HG03159 (cell line): ENCODE data around the gene KLHDC7B.
"Not testable (repeated sequence)": the region's sequence is repeated elsewhere in the genome, so short reads cannot be mapped to it uniquely, and the experiment has no call there.

Source experiments
- ATAC-seq: cut with Tn5 transposase; IDR thresholded peaks from one replicate; pipeline ENCODE4 v1.9.1; 2021; ENCODE audit warnings: mild to moderate bottlenecking, moderate library complexity; ENCODE audit not compliant: unreplicated experiment

Gene KLHDC7B

GRCh38 chr22:50517495-50518260 is 28.0 kb upstream of the KLHDC7B start:
- no peak for ATAC-seq

DNA sequence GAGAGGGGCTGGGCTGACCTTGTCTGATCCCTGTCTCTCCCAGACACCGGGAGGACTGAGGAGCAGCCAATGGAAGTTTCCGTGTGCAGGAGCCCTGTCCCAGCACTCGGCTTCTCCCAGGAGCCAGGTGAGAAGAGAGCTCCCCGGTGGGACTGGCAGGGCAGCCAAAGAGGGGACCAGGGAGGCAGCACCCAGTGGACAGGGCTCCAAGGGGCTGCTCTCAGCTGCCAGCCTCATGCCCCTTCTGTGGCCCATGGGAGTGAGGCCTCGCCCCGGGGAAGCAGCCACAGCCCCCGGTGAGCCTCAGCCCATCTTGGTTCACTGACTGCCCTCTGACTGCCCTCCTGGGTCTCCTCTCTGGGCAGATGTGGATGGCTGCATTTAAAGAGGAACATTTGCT is 27.1 kb upstream of the KLHDC7B start:
- no peak for ATAC-seq

- no peak for ATAC-seq
These were observed 26.5 kb upstream of the KLHDC7B start for GRCh38 chr22:50519151-50519550.

- ATAC-seq = not testable (repeated sequence)
These were observed 25.5 kb upstream of the KLHDC7B start for GRCh38 chr22:50520184-50520583.

DNA sequence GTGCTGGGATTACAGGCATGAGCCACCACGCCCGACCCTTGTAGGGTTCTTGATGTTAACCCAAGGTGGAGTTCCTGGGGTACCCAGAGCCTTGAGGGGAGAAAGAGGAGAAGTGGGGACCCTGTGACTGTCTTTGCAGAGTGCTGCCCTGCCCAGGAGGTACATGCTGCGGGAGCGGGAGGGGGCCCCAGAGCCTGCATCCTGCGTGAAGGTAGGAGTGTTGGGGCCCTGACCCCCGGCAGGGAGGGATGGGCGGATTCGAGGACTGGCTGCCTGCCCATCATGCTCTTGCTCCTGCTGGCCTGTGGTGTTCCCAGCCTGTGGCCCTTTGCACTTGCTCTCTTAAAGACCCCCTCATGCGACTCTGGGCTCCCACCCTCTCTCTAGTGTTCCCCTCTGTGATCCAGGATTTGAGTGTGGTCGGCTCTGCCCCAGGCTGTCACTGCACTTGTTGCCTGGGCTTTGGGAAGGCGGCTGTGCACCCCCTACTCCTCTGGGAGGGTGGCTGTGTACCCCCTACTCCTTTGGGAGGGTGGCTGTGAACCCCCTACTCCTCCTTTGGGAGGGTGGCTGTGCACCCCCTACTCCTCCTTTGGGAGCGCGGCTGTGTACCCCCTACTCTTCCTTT is 24.8 kb upstream of the KLHDC7B start:
- ATAC-seq = no peak

DNA sequence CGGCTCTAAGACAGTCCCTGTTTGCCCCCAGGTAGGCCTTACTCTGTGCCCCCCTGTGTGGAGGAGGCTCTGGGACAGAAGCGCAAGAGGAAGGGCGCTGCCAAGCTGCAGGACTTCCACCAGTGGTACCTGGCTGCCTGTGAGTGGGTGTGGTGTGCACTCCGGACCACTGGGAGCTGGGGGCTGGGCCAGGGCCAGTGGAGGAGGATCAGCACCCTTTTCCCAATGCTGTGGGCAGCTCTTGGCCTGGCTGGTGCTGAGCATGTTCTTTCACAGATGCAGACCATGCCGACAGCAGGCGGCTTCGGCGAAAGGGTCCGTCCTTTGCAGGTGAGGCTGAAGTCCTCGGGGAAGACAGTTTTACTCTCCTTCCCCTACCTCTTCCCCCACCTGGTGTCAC is 24.0 kb upstream of the KLHDC7B start:
- ATAC-seq = no peak

GRCh38 chr22:50522208-50522805 is 23.4 kb upstream of the KLHDC7B start:
- ATAC-seq = no peak

GRCh38 chr22:50522806-50523438 is 22.8 kb upstream of the KLHDC7B start:
- no peak for ATAC-seq

DNA sequence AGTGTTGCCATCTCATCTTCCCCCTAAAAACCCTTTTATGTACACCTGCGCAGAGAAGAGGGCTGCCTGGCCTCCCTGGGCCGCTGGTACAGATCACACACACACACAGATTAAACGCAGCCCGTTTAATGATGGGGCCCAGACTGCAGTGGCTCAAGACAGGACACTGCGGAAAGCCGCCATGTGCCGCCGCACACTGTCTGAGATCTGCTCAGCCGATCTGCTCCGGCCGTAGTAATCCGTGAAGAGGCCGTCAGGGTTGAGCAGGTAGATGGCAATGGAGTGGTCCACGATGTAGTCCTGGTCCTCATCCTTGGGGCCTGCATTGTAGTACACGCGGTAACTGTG is 22.3 kb upstream of the KLHDC7B start:
- ATAC-seq = no peak

DNA sequence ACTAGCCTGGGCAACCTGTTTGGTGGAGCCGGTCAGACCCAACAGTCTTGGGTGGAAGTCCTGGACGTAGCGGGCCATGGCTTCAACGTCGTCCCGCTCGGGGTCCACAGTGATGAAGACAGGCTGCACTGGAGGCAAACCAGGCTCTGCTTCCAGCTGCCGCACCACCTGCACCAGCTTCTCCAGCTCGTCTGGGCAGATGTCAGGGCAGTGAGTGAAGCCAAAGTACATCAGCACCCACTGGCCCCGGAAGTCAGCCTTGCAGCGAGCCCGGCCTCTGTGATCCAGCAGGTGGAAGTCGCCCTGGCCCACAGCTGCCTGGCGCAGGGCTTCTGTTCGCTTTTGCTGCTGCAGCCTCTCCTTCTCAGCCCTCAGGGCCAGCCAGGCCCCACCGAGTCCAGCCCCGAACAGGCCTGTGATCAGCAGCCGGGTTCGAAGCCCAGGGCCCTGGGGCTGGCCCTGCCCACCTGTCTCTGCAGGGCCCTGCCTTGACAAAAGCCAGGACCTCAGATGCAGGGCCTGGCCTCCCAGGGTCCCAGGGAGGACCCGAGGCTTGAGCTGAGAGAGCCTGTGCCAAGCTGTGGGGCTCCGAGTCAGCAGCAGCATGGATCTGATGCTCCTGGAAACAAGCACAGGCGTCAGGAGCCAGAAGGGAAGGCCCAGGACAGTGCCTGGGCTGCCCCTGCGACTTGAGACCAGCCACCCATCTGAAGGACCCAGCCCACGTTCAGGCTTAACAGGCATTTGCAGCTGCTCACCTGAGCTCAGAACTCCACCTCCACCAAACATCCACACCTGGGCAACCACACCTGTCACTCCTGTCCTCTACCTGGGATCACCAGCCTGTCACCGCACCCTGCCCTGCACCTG is 21.7 kb upstream of the KLHDC7B start:
- no peak for ATAC-seq

DNA sequence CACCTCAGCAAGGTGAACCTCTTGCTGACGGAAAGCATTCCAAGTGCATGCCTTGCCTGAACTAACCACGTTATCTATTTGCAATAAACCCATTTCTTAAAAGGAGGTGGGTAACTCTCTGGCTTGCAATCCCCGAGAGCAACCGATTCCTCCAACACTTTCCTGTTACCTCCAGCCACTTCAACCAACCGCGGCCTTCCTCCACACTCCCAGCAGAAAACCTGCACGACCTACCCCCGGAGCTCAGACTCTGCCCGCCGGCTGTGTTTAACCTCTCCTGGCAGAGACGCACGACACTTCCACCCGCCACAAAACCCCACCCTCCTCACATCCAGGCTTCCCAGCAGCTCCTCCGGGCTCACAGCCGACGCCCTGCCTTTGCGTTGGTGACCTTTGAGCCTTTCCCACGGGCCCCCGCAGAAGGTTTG is 21.0 kb upstream of the KLHDC7B start:
- ATAC-seq = no peak

DNA sequence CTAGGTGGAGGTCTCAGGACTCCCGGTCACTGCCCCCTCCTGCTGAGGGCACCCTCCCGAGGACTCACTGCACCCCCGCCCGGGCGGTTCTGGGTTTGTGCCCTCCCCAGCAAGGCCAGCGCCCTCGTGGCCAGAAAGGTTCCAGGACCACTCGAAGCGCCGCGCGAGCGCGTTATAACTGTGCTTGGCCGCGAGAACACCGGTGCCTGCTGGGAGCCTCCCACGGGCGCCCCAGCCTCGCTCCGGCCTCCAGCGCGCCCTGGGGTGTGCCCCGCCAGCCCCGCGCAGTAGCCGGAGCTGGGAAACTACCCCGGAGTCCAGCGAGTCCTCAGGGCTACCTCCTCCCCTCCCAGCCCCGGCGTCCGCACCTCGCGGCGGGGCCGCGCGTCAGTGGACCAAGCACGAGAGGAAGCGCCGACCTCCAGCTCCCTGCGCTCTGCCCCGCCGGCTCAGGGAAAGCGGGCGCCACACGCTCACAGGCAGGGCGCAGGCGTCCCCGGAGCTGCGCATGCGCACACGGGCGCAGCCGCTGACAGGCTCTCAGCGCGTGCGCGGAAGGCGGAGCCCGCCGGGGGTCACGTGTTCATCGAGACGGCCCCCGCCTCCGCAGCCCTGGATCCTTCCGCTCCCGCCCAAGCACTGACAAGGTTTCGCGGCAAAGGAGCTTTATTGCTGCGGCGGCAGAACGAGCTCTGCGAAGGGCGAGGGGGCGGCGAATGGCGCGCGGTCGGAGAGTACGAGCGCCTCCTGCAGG is 20.4 kb upstream of the KLHDC7B start, which contains the start of gene SCO2:
Gene SCO2, minus strand, starts transcription at position 495 of the 754 bp plus-strand sequence. CDS start 1,187 bp downstream, outside the sequence.
- ATAC-seq = peak; percentile 42

GRCh38 chr22:50525858-50526107 is 19.9 kb upstream of the KLHDC7B start:
- ATAC-seq = no peak

DNA sequence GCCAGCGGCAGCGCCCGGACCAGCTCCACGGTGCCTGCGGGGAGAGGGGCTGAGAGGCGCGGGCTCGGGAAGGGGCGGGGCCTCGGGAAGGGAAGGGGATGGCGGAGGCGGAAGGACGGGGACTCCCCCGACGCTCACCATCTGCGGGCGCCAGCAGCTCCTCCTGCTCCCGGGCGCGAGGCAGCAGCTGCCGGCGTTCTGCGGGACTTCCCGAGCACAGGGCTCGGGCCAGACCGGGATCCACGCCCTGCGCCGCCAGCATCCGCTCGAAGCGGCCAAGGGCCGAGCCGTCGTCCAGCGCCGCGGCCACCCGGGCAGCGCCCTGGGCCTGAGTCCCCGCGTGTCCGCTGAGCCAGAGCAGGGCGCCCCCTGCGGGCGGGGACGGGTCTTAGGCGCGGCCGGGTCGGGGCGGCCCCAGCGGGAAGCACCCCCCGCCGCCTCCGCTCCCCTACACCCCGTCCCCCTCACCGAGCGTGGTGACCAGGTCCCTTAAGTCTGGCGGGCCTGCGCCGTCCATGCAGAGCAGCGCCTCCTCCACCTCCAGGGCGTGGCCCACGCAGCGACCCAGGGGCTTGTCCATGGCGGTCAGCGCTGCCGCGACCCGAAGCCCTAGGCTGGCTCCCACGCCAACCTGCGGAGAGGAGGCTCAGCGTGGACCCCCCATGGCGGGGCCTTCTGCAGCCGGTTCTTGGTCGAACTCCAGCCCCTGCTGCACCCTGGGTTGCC is 19.4 kb upstream of the KLHDC7B start:
- ATAC-seq = peak; percentile 26

DNA sequence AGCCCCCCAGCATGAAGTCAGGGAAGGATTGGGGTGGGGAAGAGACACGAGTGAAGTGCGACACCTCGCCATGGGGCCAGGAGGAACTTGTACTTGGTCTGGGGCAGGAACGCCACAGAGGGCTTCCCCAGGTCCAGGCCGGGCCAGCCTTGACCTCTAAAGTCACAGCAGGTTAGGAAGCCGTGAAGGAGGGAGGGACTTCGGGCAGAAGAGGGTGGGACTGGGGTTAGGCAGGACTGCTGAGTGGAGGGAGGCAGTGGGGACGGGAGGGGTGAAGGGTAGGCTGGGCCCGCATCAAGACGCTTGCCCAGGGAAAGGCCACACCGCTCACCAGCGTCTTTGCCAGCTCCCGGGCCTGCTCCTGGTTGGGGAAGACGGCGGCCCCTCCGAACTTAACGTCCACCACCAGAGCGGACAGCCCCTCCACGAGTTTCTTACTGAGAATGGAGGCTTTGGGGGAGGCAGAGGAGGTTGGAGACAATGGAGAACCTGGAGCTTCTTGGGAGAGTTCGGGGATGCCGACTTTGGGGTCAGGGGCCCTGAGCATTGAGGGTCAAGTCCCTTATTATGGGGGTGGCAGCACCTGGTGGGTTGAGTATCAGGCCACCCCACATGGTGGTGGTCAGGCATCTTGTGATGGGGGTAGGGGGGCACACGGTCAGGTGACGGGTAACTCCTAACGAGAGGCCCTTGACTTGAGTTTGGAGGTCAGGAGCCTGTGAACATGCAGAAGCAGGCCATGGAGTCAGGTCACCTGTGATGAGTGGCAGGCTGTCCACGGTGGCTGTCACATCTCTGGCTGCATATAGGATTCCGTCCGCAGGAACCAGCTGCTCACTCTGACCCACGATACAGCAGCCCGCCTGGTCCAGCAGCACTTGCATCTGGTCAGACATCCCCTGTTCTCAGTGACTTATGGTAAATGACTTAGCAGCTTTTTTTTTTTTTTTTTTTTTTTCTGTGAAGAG is 18.6 kb upstream of the KLHDC7B start:
- ATAC-seq = no peak

DNA sequence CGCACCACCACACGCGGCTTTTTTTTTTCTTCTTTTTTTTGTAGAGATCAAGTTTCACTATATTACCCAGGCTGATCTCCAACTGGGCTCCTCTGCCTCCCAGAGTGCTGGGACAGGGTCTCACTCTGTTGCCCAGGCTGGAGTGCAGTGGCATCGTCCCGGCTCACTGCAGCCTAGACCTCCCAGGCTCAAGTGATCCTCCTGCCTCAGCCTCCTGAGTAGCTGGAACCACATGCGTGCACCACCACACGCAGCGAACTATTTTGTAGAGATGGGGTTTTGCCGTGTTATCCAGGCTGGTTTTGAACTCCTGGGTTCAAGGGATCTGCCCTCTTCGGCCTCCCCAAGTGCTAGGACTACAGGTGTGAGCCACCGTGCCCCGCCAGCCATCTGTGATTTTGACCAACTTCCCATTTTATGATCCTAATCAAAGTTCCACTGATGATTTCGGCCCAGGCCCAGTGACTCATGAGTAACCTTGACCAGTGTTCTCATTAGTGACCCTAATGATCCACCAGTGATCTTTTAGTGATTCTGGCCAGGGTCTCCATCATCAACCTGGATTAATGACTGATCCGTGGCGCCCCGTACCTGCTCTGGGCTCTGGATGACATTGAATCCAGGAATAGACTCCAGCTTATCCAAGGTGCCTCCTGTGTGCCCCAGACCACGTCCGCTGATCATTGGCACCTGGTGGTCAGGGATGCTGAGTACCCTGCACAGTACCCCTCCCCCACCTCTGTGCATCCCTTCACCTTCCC is 17.6 kb upstream of the KLHDC7B start:
- no peak for ATAC-seq

DNA sequence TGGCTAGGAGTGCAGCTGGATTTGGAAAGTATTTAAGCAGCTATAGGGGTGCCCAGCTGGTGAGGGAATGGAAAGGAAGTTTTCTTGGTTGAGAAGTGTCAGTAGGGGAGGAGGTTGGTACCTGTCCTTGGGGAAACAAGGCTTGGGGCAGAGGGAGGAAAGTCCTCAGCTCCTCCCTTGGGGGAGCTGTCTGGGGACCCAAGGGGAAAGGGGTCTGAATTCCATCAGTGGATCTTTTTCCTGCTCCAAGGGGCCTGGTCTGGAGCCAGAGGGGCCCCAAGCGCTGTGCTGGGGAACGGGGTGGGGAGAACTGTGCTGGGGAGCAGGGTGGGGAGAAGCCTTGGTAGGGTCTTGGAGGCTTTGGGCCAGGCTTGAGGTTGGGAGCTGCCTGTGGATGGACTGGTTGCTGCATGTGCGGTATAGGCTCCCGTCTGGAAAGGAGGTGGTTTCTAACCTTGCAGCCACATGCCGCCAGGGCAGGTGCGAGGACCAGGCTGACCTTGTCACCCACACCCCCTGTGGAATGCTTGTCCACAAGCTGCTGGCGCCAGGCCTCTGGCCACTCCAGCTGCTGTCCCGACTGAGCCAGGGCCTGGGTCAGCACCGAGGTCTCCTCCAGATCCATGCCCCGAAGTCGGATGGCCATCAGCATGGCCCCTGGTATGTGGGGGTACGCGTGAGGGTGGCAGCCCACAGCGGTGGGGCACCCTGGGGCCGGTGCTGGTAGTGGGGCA is 16.9 kb upstream of the KLHDC7B start:
- no peak for ATAC-seq
